SK-N-SH (cell line): Measurements from ENCODE around the gene SMIM21.

Experiments used
- CTCF ChIP-seq: fragments of 200-600 bp; sonication (generic); IDR thresholded peaks from 2 replicates; pipeline ENCODE4 v1.6.1; 2017; ENCODE audit warnings: antibody characterized with exemption, mild to moderate bottlenecking, moderate library complexity
- ELF1 ChIP-seq: IDR thresholded peaks from 2 replicates; pipeline ENCODE4 v1.4.0; 2012
- EZH2phosphoT487 ChIP-seq: fragments of 200-600 bp; sonication (generic); IDR thresholded peaks from 2 replicates; pipeline ENCODE4 v1.6.1; 2017; ENCODE audit warnings: low read depth, mixed run types, mild to moderate bottlenecking, antibody characterized with exemption, moderate library complexity, borderline replicate concordance
- GABPA ChIP-seq: IDR thresholded peaks from 2 replicates; pipeline ENCODE4 v1.4.0; 2012; ENCODE audit warnings: low read depth, mild to moderate bottlenecking
- JUND ChIP-seq: IDR thresholded peaks from 2 replicates; pipeline ENCODE4 v1.4.0; 2012
- NFIC ChIP-seq: IDR thresholded peaks from 2 replicates; pipeline ENCODE4 v1.4.0; 2012; ENCODE audit warnings: borderline replicate concordance
- POLR2AphosphoS5 ChIP-seq: IDR thresholded peaks from 2 replicates; pipeline ENCODE4 v1.6.1; 2012; ENCODE audit warnings: low read depth, low read length
- RAD21 ChIP-seq: IDR thresholded peaks from 2 replicates; pipeline ENCODE4 v1.6.1; 2012; ENCODE audit warnings: mild to moderate bottlenecking, low read length
- SIN3A ChIP-seq: IDR thresholded peaks from 2 replicates; pipeline ENCODE4 v1.6.1; 2012; ENCODE audit warnings: low read depth, mild to moderate bottlenecking, low read length, moderate library complexity, borderline replicate concordance
- SMC3 ChIP-seq: IDR thresholded peaks from 2 replicates; pipeline ENCODE4 v1.6.1; 2012; ENCODE audit warnings: low read depth, low read length, improper control_type of control experiment
- USF2 ChIP-seq: fragments of 150-350 bp; IDR thresholded peaks from 2 replicates; pipeline ENCODE4 v1.6.1; 2017; ENCODE audit warnings: antibody characterized with exemption, low read length, low read depth, borderline replicate concordance
- TF ChIP-seq, protein P1 (sequence below): fragments of 150-350 bp; IDR thresholded peaks from 2 replicates; pipeline ENCODE4 v1.6.1; 2016; ENCODE audit warnings: mild to moderate bottlenecking, low read depth, low read length
- TF ChIP-seq, protein P2 (sequence below): IDR thresholded peaks from 2 replicates; pipeline ENCODE4 v1.4.0; 2012; ENCODE audit warnings: low read depth

GRCh38 chr18:75395137-75395536 is 32.4 kb downstream of the SMIM21 start:
- TF ChIP-seq CTCF, result no peak
- no peak for TF ChIP-seq USF2
- TF ChIP-seq ELF1, result no peak
- no peak for TF ChIP-seq SMC3
- TF ChIP-seq, protein P1, sequence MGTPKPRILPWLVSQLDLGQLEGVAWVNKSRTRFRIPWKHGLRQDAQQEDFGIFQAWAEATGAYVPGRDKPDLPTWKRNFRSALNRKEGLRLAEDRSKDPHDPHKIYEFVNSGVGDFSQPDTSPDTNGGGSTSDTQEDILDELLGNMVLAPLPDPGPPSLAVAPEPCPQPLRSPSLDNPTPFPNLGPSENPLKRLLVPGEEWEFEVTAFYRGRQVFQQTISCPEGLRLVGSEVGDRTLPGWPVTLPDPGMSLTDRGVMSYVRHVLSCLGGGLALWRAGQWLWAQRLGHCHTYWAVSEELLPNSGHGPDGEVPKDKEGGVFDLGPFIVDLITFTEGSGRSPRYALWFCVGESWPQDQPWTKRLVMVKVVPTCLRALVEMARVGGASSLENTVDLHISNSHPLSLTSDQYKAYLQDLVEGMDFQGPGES, result no peak
- no peak for TF ChIP-seq SIN3A
- no peak for TF ChIP-seq JUND
- no peak for TF ChIP-seq POLR2AphosphoS5
- no peak for TF ChIP-seq NFIC
- TF ChIP-seq GABPA, result no peak
- TF ChIP-seq EZH2phosphoT487, result no peak
- TF ChIP-seq, protein P2, sequence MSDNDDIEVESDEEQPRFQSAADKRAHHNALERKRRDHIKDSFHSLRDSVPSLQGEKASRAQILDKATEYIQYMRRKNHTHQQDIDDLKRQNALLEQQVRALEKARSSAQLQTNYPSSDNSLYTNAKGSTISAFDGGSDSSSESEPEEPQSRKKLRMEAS, result no peak
- TF ChIP-seq RAD21, result no peak
